GM19238 (cell line): Measurements from ENCODE around the gene GLP1R.

Experiments
- DNase-seq: peaks from one replicate; pipeline ENCODE4 v3.0.0; 2011; ENCODE audit warnings: low spot score; ENCODE audit not compliant: insufficient read length

The GLP1R gene

DNA sequence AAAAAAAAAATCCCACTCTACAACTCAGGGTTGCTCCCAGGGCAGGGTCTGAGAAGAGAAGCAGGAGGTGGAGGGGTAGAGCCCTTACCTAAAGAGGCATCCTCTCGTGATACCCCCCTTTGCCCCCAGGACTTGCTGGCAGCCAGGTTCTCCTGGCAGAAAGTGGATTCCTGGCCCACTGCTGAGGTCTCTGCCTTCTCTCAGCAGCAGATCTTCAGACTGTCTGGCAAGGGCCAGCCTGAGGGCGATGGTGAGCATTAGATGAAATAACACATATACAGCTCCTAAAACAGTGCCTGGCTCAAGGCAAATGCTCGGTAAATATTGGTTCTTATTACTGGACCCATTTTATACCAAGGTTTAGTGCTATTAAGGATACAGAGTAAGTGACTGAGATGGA is 4.8 kb upstream of the GLP1R start:
- DNase-seq, result no peak

DNA sequence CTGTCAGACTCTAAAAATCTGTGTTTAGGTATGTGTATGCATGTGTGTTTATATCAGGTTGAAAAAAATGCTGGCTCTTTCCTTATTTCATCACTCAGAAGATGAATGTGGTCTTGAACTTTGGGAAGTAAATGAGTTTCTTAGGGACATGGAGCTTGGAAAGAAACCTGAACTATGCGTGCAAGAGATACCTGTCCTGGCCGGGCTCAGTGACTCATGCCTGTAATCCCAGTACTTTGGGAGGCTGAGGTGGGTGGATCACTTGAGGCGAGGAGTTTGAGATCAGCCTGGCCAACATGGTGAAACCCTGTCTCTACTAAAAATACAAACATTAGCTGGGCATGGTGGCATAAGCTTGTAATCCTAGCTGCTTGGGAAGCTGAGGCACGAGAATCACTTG is 4.4 kb upstream of the GLP1R start:
- DNase-seq, result no peak

DNA sequence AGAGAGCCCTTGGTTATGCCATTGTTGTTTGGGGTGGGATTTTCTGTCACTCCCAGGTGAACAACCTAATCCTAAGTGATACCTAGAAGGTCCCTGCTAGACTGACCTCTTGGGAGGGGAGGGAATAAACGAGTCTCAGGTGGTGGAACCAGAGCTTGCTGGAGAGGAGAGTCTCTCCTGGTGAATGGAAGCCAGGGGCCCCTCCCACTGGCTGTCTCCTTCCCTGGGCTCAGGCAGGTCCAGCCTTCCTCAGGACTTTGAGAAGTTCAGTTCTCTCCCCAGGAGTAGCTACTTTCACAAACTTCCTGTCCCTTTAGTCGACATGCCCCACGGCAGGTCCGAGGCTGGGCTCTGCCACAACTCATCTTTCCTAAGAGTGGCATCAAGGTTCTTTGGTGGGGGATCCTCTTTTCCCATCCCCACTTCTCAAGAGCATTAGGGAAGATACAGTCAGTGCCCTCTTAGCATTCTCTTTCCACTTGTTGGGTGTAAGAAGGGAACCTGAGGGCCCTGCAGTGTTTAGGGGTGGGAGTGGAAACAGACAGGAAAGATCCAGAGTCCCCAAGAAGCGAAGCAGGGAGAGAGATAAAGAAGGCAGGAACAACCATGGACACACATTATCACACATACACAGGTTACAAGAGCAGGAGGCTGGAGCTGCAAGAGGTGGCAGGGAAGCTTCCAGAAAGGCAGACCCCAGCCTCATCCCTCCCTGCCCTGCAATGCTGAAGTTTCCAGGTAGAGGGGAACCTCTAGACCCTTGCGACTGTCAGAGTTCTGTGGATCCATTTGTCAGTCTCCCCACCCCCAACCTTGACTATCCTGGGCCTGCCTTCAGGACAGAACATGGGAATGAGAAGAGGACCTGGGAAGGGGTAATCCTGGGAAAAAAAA is 900 bp upstream of the GLP1R start:
- no peak for DNase-seq

DNA sequence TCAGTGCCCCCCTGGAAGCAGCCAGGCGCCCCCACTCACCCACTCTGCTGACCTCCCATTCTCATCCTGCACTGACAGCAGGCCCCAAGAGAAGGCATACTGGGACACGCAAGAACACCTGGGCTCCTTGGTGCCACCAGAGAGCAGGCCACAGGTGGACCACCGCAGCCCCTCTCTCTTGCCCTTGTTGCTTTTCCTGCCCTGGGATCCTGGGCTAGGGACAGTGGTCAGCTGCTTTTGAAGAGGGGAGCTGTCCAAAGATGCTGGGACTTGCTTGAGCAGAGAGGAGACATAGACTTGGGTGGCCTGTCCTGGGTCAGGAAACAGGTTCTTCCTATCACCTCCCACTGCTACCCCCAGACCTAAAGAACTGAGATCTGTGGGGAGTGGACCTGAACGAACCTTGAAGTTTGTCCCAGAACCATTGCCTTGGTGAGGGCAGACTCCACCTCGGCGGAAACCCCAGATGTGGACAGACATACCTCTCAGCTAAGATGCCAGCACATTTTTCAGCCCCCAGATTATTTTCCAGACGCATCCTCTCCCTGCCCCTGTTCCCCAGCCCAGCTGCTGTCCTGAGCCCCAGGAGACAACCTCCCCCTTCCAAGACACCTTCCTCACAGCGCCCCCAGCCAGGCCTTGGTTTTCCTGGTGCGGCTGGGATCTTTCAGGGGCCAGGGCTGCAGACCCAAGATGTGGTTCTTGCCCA is 1.1 kb downstream of the GLP1R start:
- no peak for DNase-seq

DNA sequence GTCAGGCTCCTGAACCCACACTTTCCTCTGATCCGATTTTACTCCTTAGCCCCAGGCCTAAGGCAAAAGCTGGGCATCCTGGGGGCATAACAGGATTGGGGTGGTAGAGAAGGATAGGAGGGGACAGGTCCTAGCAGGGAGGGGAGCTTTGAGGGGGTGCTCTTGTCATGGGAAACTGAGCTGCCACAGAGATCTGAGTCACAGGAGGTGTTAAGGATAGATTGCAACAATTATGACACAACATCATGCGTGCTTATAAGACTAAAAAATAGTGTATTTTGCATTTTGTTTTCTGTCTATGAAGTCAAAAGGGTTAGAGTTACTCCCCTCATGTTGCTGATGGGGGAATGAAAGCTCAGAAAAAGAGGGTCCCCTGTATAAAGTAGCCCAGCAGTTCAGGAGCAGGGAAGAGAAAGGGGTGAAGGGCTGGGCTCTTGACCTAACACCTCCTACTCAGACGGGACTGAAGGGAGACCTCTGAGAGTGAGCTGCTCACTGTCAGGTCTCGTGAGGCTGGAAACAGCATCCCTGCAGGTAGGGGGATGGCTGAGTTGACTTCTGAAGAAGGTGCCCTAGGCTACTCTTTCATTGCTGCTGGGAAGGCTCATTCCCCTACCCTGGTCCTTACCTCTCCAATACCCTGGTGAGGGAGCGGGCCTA is 2.0 kb downstream of the GLP1R start:
- DNase-seq, result no peak

DNA sequence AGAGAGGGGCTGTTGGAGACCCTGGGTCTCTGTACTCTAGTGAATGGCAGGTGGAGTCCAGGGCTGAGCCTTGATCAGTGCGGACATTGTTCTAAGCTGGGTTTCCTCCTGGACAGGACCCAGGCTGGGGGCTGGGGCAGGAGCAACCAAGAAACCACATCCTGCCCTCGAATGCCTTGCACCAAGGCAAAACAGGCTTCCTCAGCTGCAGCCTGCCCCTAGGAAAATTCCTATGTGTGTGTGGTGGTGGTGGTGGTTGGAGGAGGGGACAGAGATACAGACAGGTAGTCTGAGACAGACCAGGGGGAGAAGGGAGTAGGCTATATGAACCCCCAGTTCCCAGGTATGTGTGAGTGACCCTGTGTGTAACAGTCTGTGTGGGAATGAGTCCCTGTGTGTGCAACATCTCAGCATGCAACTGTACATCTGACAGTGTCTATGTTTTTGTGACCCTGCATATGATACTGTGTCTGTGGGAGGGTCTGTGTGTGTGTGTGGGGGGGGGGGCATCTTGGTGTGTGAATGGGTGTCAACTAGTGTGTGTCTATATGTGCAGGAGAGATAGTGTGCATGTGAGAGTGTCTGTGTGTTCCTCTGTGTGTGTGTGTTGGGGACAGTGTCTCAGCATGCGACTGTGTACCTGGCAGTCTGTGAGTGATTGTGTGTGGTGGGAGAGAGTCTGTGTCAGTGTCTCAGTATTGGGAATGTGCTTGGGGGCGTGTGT is 3.0 kb downstream of the GLP1R start:
- no peak for DNase-seq

DNA sequence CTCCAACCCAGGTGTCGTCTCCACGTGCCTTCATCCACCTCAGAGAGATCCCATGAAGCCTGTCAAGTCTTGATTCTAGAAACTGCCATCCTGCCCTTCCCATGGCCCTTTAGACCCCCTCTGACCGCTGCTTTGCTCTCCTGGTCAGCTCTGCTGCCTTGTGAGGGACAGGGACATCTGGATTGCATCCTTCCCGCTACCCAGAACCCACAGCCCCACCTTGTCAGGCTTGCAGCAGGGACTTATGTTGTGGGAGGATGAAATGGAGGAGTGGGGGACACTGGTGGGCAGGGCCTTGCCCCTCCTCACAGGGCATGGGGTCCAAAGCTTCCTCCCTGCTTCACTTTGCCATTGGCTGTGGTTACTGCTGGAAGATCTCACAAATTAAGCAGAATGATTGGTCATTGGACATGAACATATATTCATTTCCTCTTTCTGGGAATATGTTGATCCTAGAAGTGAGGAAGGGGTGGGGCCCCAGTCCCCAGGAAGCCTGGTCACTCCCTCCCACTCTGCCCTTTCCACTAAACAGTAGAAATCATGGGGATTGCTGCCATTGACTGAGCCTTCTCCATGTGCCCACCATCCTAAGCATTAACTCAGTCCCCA is 4.5 kb downstream of the GLP1R start:
- DNase-seq, result no peak

DNA sequence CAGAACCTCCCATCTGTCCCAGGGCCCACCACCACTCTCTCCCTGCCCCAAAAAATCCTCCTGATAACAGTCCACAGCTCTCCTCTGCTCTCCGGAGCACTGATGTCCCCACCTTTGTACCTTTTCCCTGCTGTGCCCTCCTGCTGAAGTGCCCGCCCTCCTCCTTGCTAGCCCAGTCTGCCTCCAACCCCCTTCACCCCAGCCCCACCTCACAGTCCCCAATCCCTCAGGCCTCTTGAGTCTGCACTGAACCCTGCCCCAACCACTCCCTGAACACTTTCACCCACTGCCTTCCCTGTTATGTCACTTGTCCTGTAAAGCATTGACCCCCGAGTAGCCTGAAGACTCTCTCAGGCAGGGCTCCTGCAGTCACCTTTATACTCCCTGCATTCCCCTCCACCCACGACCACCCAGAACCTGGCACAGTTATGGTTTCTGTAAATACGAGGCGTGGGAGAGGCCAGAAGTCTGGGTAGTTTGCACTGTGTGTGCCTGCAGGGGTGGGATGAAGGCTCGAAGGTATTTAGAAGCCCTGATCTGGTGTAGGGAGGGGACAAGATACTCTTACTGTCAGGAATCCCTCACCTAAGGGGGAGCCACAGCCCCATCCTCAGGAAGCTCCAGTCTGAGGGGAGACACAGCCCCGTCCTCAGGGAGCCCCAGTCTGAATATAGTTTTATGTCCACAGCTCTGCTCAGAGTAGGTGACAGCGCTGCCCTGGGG is 5.4 kb downstream of the GLP1R start:
- no peak for DNase-seq

DNA sequence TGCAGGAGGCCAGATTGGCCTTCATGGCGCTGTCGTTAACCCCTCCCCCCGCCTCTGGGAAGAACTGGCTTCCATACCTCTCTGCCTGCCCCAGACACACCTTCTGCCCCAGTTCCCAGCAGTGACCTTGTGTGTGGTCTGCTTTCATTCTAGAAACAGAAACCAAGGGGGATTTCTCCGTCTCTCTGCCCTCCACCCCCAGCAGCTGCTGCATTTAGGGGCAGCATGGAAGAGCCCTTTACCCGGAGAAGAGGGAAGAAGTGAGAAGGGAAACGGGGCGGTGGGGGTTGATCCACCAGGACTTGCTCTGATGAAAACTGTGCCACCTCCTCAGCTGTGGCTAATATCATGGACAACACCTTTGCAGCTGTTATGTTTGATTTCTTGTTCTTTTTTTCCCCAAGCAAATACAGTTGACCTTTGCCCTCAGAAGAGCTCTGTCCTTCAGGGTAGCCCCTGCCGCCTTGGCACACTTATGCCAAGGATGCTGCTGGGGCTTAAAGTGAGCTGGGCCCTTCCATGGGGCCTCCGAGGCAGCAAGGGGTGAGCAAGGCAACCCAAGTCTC is 6.1 kb downstream of the GLP1R start:
- DNase-seq, result no peak

DNA sequence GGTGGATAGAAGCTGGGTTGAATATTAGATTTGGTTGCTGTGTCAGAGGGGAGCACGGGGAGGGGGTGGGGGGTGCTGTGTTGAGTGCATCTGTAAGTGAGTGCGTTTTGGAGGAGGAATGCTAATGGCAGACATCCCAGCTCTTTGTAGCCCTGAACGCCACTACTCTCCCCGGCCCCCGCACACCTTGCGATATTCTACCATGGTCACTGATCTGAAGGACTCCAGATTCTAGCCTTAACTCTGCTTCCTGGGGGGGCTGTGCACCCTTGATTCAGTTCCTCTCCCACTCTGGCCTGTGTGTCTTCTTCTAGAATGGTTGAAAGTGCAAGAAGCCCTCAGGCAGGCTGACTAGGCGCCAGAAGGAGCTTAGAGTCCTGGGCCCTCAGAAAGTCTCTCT is 7.1 kb downstream of the GLP1R start:
- DNase-seq, result no peak

DNA sequence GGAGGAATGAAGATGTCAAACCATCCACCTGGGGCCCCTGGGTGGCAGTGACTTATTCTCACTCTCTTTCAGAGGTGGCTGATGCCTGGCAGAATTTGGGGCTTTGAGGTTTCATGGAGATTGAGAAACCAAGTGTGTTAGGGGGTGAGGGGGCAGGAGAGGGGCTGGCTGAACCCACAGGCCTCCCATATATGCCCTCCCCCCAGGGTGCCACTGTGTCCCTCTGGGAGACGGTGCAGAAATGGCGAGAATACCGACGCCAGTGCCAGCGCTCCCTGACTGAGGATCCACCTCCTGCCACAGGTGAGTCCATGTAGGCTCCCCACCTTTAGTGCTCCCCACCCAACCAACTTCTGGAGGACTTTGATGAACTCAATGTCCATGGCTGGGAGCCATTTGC is 7.6 kb downstream of the GLP1R start:
- no peak for DNase-seq

DNA sequence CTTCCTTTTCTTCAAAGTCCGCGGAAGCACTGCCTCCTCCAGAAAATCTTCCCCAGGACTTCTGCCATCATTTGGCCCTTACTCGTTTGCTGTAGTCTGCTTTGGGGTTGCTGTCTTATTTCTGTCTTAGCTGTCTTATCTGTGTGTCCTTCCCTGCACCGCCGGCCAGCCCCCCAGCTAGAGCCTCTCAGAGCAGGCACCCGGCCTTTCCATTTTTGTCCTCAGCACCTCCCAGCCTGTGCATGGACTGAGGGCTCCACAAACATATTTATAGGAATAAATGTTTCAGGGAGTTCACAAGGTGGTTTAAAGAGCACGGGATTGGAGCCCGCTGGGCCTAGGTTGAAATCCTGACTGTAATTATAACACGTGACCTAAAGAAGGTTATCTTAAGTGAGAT is 8.1 kb downstream of the GLP1R start:
- no peak for DNase-seq

DNA sequence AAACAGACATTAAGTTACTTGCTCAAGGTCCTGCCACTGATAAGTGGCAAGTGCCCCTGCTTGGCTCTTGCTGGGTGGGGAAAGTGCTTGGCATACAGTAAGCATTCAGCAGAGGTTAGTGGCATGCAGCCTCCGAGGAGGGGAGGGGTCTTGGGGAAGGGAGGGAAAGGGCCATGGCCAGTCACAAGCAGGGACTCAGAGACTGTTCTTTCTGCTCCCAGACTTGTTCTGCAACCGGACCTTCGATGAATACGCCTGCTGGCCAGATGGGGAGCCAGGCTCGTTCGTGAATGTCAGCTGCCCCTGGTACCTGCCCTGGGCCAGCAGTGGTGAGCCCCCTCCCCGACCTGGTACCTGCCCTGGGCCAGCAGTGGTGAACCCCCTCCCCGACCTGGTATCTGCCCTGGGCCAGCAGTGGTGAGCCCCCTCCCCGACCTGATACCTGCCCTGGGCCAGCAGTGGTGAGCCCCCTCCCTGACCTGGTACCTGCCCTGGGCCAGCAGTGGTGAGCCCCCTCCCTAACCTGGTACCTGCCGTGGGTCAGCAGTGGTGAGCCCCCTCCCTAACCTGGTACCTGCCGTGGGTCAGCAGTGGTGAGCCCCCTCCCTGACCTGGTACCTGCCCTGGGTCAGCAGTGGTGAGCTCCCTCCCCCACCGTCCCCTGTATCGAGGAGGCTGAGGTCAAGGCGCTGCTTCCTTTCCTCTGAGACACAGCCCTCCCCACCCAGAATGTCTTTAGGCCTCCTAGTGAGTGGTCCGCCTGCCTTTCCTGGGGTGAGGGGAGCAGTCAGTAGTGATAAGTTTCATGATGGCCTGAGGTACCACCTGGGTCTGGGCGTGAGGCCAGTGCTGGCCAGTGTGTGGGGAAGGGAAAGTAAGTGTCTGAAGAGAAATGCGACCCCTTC is 8.9 kb downstream of the GLP1R start:
- no peak for DNase-seq

DNA sequence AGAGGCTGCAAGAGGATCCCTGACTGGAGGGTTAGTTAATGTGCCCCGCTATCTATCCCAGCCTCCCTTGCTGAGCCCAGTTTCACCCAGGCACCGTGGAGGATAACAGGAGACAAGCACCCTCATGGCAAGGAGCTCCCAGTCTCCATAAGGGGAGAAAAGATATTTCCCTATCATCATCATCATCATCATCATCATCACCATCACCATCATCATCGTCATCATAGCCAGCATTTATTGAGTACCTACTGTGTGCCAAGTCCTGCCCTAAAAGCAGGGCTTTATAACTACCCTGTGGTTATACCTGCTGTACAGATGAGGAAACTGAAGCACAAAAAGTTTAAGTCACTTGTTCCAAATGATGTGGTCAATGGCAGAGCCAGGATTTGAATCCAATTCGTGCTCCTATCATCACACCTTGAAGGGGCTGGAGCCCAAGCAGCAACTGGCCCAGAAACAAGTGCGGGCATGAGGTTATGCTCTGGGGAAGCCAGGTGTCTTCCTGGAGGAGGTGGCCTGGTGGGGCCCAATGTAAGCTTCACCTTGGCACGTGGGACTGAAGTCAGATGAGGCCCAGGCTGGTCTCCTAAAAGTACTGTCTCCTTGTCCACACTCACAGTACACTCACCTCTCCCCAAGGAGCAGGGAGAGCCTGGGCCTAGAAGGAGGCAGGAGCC is 10.0 kb downstream of the GLP1R start:
- DNase-seq, result no peak

DNA sequence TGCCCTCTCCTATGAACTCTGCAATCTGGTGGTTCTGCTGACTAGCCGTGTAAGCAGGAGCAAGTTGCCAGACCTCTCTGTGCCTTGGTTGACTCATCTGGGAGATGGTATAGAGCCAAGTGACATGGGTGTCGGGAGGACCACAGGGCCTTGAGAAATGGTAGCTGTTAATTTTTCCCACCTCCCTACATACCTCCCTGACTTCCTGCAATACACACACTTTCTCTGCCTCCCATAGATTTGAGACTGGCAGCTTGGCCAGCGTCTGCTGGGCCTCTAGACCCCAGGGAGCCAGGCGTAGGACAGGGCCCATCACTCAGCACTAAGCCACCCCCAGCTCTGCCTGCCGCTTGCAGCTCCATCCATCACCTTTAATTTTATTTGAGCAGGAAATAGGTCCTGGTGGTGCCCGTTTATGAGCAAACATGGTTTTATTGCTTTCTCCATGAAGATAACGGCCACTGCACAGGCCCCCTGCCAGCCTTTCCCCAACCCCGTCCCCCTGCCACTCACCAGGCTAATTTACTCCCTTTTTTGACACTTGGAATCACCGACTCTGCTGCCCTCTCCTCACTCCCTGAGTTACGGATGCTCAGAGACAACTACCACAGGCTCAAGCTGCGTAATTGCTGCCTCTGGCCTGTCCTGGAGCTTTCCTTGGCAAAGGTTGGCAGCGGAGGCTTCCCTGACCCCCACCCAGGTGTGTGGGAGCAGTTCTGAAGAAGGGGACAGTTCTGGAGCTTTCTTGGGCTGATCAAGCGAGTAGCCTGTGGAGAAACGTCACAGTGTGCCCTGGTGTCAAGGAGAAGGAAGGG is 11.1 kb downstream of the GLP1R start:
- DNase-seq, result no peak

DNA sequence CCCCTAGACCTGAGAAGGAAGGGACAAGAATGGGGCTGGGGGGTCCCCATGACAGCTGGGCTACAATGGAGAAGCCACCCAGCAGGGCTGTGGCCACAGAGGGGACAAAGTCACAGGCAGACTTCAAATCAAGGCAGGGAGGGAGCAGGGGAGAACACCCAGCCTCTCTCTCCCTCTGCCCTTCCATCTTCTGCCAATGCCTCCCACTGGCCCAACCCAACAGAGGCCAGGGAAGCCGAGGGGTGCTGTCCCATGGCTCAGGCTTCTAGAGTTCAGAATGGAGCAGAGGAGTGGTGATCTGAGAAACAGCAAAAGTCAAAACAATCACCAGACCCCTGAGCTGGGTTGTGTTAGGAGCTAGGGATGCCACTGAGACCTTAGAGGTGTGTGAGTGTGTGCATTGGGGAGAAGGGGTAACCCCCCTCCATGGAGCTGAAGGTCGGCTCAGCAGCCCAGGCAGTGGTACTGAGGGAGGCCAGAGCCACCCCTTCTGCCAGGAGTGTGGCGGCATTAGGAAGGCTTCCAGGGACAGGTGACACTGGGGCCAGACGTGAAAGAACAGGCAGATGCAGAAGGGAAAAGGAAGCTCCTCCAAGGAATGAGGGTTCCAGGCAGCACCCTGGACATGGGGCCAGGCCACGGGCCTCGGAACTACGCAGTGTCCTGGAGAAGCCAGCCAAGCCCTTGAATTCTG is 12.0 kb downstream of the GLP1R start:
- no peak for DNase-seq

DNA sequence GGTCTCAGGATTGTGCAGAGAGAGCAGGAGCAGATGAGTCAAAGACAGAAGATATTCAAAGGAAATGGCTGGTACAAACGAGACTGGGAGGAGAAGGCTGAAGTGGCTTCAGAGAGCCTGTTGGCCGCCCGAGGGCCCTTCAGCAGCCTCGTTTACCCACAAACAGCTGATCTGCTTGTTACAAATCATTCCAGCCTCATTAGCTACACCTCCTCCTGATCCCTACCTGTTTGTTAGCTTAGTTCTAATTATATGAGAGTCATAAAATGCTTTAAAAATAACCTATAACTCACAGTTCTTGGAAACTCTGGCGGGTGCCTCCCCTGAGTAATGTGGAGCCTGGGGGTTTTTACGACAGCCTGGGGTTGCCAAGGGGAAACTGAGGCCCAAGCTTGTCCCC is 12.6 kb downstream of the GLP1R start:
- no peak for DNase-seq
